Lower leg skin (tissue), 4 donors: ENCODE data around the gene KHDC4. TPM values are rescaled to one million over a fixed set of nuclear protein-coding genes. Genes with fewer than 3 reads are reported as not detected.

ENCODE experiments used
- microRNA-seq, 2 donors: library from miRNA; unstranded; fragments of <30 nt; microRNA quantifications; one replicate each; pipeline ENCODE4, GENCODE V29; 2016; ENCODE audit warnings: borderline replicate concordance in 2 of 2, borderline number of aligned reads in 1 of 2
- total RNA-seq, 4 donors: library from RNA; depleted of rRNA; stranded (reverse); fragments of >200 nt; gene quantifications; one replicate each; pipeline ENCODE4 v1.1.0, GENCODE V29; 2016

KHDC4 gene
- total RNA-seq, 4 donors from 2014 or later: 32.7 to 96.0 (median 45.5) TPM

Small RNA genes within 50 kb of the gene (microRNA-seq; reads per million reads assigned to microRNA genes)
- 0 reads per million in 2 donors for gene MIR6738

Other genes starting within 250 kb of the KHDC4 start
- 100 to 1,000 TPM in 3 of 4 donors, 10 to 100 TPM in 1; 54.8 to 121 (median 113) TPM for gene YY1AP1, start 245.6 kb downstream of the KHDC4 start, total RNA-seq
- gene DAP3, start 245.3 kb downstream of the KHDC4 start, total RNA-seq: 100 to 1,000 TPM in 3 of 4 donors, 10 to 100 TPM in 1; 88.7 to 163 (median 120) TPM
- 10 to 100 TPM; 24.9 to 43.9 (median 33.6) TPM for gene GON4L, start 77.2 kb downstream of the KHDC4 start, total RNA-seq
- 1 to 10 TPM; 1.7 to 4.0 (median 3.5) TPM for gene SYT11, start 74.8 kb downstream of the KHDC4 start, total RNA-seq
- gene RIT1, start 23.1 kb downstream of the KHDC4 start, total RNA-seq: 10 to 100 TPM; 16.1 to 34.2 (median 24.2) TPM
- gene RXFP4, start 7.2 kb upstream of the KHDC4 start, total RNA-seq: not detected
- gene ARHGEF2, start 44.1 kb upstream of the KHDC4 start, total RNA-seq: 10 to 100 TPM; 18.7 to 35.5 (median 28.3) TPM
- 100 to 1,000 TPM; 113 to 215 (median 185) TPM for gene SSR2, start 86.5 kb upstream of the KHDC4 start, total RNA-seq
- 10 to 100 TPM; 19.8 to 31.0 (median 26.9) TPM for gene UBQLN4, start 119.4 kb upstream of the KHDC4 start, total RNA-seq
- 10 to 100 TPM; 41.8 to 64.5 (median 47.4) TPM for gene LAMTOR2, start 120.4 kb upstream of the KHDC4 start, total RNA-seq
- 100 to 1,000 TPM; 211 to 281 (median 251) TPM for gene RAB25, start 126.7 kb upstream of the KHDC4 start, total RNA-seq
- gene MEX3A, start 148.1 kb upstream of the KHDC4 start, total RNA-seq: 1 to 10 TPM in 1 of 4 donors, under 1 TPM in 3; 0.21 to 1.1 (median 0.67) TPM
- 100 to 1,000 TPM; 530 to 611 (median 555) TPM for gene LMNA, start 180.3 kb upstream of the KHDC4 start, total RNA-seq
- 10 to 100 TPM; 30.5 to 45.4 (median 41.4) TPM for gene SEMA4A, start 219.2 kb upstream of the KHDC4 start, total RNA-seq